GM20000 (cell line): Measurements from ENCODE around the gene CCDC187.
"Not testable (repeated sequence)": the region's sequence is repeated elsewhere in the genome, so short reads cannot be mapped to it uniquely, and the experiment has no call there.

Experiments used
- DNase-seq: peaks from one replicate; pipeline ENCODE4 v3.0.0; 2012; ENCODE audit warnings: low spot score
- TF ChIP-seq, protein P1 (sequence below): IDR thresholded peaks from 2 replicates; pipeline ENCODE4 v1.5.1; 2012; ENCODE audit warnings: mild to moderate bottlenecking, control low read depth; ENCODE audit errors: extremely low read depth, missing control alignments

CCDC187 gene

DNA sequence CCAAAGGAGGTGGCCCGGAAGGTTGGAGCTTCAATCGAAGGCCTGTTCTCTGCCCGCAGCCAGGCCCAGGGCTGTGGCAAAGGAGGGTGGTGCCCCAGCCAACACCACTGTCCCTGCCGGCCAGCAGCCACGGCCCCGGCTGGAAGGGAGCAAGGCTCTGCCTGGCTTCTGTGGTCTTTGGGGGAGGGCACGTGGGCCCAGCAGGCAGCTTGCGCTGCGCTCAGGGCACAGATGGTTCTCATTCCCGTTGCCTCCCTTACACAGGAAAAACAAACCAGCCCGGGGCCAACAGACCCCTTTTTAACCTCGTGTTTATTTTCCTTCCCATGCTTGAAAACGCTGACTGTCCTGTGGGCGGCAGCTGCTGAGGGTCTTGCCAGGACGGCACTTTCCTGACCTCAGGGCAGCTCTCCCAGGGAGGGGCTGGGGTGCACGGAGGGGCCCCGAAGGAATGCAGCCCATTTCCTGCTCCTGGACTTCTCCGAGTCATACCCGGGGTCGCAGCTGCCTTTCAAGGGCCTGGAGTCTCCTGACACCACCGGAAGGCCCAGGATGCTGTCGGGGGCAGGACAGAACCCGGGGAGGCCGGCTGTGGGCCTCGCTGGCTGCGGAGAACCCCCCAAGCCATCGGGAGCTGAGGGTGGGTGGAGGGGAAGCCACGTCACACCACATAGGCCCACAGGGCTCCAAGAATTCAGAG, 22.3 kb upstream of the CCDC187 start:
- no peak for DNase-seq
- TF ChIP-seq, protein P1, sequence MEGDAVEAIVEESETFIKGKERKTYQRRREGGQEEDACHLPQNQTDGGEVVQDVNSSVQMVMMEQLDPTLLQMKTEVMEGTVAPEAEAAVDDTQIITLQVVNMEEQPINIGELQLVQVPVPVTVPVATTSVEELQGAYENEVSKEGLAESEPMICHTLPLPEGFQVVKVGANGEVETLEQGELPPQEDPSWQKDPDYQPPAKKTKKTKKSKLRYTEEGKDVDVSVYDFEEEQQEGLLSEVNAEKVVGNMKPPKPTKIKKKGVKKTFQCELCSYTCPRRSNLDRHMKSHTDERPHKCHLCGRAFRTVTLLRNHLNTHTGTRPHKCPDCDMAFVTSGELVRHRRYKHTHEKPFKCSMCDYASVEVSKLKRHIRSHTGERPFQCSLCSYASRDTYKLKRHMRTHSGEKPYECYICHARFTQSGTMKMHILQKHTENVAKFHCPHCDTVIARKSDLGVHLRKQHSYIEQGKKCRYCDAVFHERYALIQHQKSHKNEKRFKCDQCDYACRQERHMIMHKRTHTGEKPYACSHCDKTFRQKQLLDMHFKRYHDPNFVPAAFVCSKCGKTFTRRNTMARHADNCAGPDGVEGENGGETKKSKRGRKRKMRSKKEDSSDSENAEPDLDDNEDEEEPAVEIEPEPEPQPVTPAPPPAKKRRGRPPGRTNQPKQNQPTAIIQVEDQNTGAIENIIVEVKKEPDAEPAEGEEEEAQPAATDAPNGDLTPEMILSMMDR = no peak

- TF ChIP-seq, protein P1 = no peak
- DNase-seq = no peak
Measured at GRCh38 chr9:136325358-136325757, 21.5 kb upstream of the CCDC187 start.

DNA sequence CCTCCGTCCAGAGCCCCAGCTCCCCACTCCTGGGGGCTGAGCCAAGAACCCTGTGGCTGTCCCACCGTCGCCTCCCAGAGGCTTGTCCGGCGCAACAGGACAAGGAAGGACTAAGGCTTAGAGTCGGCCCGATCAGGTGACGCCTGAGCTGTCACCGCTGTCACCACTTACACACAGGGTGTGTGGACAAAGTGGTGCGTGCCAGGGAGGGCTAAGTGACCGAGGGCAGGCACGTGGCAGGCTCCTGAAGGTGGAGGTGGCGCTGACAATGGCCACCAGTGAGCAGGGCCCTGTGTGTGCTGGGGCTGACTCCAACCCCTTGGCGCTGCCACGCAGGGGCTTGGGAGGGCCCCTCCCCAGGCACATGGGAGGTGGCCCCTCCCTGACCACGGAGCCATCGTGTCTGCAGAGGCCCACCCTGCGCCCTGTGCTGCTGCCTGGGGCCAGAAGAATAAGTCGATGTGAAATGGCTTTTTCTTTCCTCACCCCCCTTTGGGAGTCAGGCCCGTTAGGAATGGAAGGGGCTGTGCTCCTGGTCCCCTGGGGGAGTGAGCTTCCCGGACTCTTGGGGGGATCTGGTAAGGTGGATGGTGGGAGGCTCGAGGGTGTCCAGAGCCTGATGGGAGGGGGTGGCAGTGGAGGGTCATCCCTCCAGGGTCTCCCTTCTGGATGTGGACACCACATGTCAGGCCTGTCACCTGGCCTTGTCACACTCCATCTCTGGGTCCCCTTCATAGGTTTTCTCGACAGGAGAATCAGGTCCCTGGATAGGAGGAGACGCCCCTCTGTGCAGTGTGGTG, 20.8 kb upstream of the CCDC187 start:
- TF ChIP-seq, protein P1 = no peak
- DNase-seq = no peak

DNA sequence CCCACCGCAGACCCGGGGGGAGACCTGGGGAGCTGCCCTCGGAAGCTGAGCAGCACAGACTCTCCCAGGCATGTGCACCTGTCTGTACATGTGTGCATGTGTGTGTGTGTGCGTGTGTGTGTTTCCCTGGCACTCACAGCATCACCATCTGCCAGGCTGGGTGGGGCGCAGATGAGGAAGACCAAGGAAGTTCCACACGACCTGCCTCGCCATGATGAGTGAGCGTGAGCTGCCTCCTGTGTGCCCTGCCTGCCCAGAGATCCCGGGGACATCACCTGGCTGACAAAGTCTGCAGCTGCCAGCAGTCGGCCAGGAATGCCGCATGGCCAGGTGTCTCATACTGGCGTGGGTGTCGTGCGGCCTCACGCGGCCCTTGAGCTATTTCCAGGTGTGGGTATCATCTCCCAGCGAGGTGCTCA, 19.5 kb upstream of the CCDC187 start:
- TF ChIP-seq, protein P1 = no peak
- no peak for DNase-seq

- TF ChIP-seq, protein P1 = no peak
- no peak for DNase-seq
Measured at GRCh38 chr9:136322756-136323330, 18.9 kb upstream of the CCDC187 start.

DNA sequence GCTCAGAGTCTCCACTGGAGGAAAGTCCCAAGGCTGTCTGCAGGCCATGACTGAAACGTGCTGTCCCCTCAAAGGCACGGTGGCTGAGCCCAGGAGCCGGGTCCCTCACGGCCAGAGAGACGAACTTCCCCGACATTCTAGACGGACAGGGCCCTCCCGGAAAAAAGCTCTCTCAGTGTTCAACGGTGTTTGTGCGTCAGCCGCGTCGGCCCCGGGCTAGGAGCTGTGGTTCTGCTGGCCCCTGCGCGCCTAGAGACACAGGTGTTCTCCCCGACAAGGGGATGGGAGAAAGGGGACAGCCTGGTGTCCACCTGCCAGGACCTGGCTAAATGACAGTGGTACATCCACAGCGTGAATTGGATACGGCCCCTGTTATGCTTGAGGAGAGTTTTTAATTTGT, 17.7 kb upstream of the CCDC187 start:
- no peak for DNase-seq
- TF ChIP-seq, protein P1 = no peak

DNA sequence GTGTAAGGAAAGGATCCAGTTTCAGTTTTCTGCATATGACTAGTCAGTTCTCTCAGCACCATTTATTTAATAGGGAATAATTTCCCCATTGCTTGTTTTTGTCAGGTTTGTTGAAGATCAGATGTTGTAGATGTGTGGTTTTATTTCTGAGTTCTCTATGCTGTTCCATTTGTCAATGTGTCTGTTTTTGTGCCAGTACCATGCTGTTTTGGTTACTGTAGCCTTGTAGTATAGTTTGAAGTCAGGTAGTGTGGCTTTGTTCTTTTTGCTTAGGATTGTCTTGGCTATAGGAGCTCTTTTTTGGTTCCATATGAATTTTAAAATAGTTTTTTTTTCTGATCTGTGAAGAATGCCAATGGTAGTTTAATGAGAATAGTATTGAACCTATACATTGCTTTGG, 17.1 kb upstream of the CCDC187 start:
- not testable (repeated sequence) for DNase-seq

GRCh38 chr9:136319955-136320354, 16.1 kb upstream of the CCDC187 start:
- DNase-seq = not testable (repeated sequence)

- not testable (repeated sequence) for DNase-seq
Measured at GRCh38 chr9:136319244-136319643, 15.3 kb upstream of the CCDC187 start.
